OCI-LY7 (cell line): ENCODE measurements around the gene ZNF124.

Experiments used
- EZH2phosphoT487 ChIP-seq: fragments of 200-600 bp; sonication (generic); IDR thresholded peaks from 2 replicates; pipeline ENCODE4 v1.6.1; 2018; ENCODE audit warnings: low read depth, borderline replicate concordance, mild to moderate bottlenecking, mixed run types, antibody characterized with exemption, low read length, moderate library complexity, mixed read lengths
- TF ChIP-seq, protein P1 (sequence below): fragments of 200-600 bp; sonication (generic); conservative IDR thresholded peaks from 2 replicates; pipeline ENCODE4 v1.5.1; 2014; ENCODE audit warnings: mild to moderate bottlenecking, antibody characterized with exemption, low read length, moderate library complexity, mixed read lengths

DNA sequence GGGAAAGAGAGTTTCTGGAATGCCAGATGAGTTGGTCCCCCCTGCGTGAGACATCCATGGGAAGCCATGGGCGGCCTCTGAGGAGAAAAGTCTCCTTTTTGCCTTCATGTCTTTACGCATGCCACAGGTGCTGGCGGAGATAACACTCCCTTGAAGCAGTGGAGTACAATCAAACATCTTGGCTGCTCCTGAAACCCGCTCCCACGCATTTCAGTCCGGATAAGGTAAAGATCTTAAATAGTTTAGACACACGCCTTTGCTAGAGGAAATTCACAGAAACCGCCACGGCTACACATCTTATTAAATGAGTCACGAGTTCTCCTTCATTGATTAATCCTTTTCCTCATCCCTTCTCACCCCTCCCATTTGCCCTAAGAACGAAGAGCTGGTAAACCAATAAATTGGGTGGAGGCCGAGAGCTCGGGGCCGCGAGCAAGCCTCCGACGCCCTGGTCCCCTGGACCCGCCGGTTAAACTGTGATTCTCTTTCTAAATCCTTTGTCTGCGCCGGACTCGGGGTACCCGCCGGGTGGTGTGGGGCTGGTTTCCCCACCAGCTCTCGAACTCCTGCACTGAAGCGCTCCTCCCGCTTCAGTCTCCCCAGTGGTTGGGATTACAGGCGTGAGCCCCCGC, 61.1 kb downstream of the ZNF124 start:
- TF ChIP-seq, protein P1, sequence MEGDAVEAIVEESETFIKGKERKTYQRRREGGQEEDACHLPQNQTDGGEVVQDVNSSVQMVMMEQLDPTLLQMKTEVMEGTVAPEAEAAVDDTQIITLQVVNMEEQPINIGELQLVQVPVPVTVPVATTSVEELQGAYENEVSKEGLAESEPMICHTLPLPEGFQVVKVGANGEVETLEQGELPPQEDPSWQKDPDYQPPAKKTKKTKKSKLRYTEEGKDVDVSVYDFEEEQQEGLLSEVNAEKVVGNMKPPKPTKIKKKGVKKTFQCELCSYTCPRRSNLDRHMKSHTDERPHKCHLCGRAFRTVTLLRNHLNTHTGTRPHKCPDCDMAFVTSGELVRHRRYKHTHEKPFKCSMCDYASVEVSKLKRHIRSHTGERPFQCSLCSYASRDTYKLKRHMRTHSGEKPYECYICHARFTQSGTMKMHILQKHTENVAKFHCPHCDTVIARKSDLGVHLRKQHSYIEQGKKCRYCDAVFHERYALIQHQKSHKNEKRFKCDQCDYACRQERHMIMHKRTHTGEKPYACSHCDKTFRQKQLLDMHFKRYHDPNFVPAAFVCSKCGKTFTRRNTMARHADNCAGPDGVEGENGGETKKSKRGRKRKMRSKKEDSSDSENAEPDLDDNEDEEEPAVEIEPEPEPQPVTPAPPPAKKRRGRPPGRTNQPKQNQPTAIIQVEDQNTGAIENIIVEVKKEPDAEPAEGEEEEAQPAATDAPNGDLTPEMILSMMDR: no peak
- TF ChIP-seq EZH2phosphoT487: no peak
